ENCODE data around the gene PORCN.

- peak; percentile 3 to 51 for TF ChIP-seq CTCF (conservative IDR thresholded peaks at IDR 0.05 in 1 of 2, IDR thresholded peaks at IDR 0.05 in 1 of 2; ENCODE audit: extremely low read depth in 1 of 2, insufficient read depth in 1 of 2, low read depth in 1 of 2, low read length in 2 of 2)
- no peak for TF ChIP-seq EZH2 (IDR thresholded peaks at IDR 0.05; ENCODE audit: borderline replicate concordance, low read length)
Measured at GRCh38 chrX:48539345-48540027, 30.7 kb downstream of the PORCN start, which contains the start of gene TBC1D25.

Measured in mammary epithelial cell (primary cell).